ENCODE data around the gene COPS8. TPM values are rescaled to one million over a fixed set of nuclear protein-coding genes. Genes with fewer than 3 reads are reported as not detected.

The COPS8 gene
- total RNA-seq, 1 experiment from 2014 or later, result 280 TPM

DNA sequence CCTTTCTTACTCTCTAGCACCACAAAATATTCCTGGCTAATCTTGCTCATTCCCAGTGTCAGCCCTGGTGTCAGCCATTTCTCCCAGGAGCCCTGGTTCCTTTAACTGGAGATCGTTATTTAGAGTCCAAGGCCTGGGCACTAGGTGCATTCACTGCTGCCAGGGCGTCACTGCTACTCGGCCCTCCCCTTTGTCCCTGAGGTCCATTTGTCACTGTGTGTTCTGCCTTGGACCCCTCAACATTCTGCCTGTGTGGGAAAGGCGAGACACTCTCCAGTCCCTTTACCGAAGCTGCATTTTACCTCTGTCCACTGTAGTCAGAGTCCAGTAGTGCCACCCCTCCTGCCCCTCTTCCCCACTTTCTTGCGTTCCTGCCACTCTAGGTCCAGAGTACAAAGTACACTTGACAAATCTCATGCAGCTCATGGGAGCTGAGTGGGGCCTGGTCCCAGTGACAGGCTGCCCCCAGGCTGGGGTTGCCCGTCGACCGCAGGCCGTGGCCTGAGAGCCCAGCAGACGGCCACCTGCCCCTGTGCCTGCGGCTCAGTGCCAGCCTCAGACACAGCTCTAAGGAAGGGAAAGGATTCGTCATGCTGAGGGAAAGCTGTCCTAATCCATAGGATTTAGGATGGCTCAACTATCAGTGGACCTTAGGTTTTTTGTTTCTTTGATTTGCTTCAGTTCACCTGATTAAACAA is 52.1 kb downstream of the COPS8 start:
- DNase-seq (ENCODE audit: low read depth in 1 of 2, low spot score in 2 of 2), result peak in 1 of 2 experiments; percentile 22
- no peak overlapping the region for H3K4me3 ChIP-seq
- H3K9me3 ChIP-seq (replicated peaks), result no peaks in the 10 kb centered on the region
- H3K27me3 ChIP-seq (replicated peaks), result no peaks in the 10 kb centered on the region
- H3K4me1 ChIP-seq (replicated peaks), result no peaks in the 10 kb centered on the region
- H3K36me3 ChIP-seq, result no peaks in the 10 kb centered on the region
- H3K27ac ChIP-seq, result no peak overlapping the region

DNA sequence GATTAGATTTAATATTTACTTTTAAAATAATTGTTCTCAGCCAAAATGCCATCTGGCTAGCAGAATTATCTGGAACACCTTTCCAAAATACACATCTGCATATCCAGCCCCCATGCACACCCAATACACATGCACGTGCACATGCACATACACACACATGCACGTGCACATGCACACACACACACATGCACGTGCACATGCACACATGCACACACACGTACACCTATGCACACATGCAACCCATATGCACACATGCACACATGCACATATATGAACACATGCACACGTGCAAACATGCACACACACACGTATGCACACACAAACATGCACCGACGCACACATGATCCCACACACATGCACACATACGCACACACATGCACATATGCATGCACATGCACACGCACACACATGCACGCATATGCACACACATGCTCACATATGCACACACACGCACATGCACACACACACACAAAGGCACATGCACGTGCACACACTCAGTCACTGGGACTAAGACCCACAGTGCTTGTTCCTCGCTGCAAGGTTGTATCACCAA is 53.5 kb downstream of the COPS8 start:
- H3K36me3 ChIP-seq, result no peaks in the 10 kb centered on the region
- H3K27me3 ChIP-seq (replicated peaks), result no peaks in the 10 kb centered on the region
- no peaks in the 10 kb centered on the region for H3K4me1 ChIP-seq (replicated peaks)
- H3K27ac ChIP-seq, result no peak overlapping the region
- no peak overlapping the region for H3K4me3 ChIP-seq
- no peaks in the 10 kb centered on the region for H3K9me3 ChIP-seq (replicated peaks)
- DNase-seq (ENCODE audit: low read depth in 1 of 2, low spot score in 2 of 2), result no peak

DNA sequence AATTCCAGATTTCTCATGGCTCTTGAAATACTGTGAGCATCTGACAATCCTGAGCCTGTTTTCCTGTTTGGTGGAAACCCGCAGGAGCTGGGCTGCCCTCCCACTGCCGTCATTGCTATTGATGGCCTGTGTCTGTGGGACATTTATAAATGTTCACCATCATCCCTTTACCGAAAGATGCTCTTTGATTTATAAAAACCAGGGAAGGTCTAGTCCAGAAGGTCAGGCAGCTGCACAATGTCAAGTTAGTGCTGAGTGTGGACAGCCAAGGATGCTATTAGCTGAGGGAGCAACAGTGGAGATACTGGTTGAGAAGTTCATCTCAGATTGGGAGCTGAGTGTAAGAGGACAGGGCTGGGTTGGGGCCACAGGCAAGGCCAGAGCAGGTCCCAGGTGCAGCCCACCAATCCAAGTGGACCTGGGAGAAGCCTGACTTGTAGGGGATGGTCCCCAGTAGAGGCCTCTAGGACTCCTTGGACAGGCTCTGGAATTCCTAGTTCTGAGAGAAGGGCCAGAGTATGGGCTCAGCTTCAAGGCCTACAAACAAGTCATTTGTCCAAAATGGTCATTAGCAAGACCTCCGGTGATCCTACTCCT is 55.1 kb downstream of the COPS8 start:
- Histone ChIP-seq H3K27me3 (replicated peaks) (no peaks in the 10 kb centered on the region), H3K9me3 (replicated peaks) (no peaks in the 10 kb centered on the region), H3K36me3 (no peaks in the 10 kb centered on the region), H3K27ac (no peak overlapping the region), H3K4me1 (replicated peaks) (no peaks in the 10 kb centered on the region), H3K4me3 (no peak overlapping the region)
- DNase-seq (ENCODE audit: low read depth in 1 of 2, low spot score in 2 of 2), result peak in 1 of 2 experiments; percentile 14

DNA sequence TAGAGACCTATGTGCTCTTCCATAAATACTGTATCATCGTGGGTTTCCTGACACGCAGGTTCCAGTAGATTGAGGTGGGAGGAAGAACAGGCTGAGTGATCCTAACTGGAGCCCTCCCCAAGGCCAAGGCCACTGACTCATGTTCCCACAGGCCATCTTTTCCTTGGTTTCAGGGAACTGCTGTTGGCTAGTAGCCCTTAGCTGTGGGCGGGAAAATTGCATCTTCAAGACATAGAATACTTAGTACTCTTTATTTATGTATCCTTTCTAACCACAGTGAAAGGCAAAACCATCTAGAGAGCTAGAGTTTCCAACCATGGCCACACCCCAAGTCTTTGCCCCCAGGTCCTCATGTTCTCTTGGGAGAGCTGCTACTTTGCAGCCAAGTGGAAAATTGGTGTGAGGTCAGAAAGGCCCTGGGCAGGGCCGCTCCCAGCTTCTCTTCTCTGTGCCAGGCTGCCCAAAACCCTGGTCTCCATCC is 55.9 kb downstream of the COPS8 start:
- no peaks in the 10 kb centered on the region for H3K27me3 ChIP-seq (replicated peaks)
- no peaks in the 10 kb centered on the region for H3K4me1 ChIP-seq (replicated peaks)
- no peak overlapping the region for H3K27ac ChIP-seq
- H3K36me3 ChIP-seq, result no peaks in the 10 kb centered on the region
- no peaks in the 10 kb centered on the region; the same call in 1 of the 2 replicates for H3K9me3 ChIP-seq (replicated peaks)
- H3K4me3 ChIP-seq, result no peak overlapping the region
- DNase-seq (ENCODE audit: low read depth in 1 of 2, low spot score in 2 of 2), result peak in 1 of 2 experiments; percentile 18

DNA sequence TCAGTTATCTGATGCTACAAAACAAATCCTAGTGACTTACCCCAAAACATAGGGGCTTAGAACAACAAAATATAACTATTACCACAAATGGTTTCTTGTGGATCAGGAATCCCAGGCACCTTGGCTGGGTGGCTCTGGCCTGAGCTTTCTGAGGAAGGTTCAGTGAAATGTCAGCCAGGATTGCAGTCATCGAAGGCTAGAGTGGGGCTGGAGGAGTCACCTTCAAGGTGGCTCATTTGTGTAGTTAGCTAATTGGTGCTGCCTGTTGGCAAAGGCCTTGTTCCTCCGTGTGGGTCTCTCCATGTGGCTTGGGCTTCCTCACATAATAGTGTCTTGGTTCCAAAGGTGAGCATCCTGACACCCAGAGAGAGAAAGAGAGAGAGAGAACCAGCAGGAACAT is 57.4 kb downstream of the COPS8 start:
- no peak overlapping the region for H3K4me3 ChIP-seq
- H3K9me3 ChIP-seq (replicated peaks), result peaks cover 10% of the 10 kb centered on the region
- no peaks in the 10 kb centered on the region for H3K4me1 ChIP-seq (replicated peaks)
- H3K27me3 ChIP-seq (replicated peaks), result no peaks in the 10 kb centered on the region
- no peak overlapping the region for H3K27ac ChIP-seq
- no peaks in the 10 kb centered on the region for H3K36me3 ChIP-seq
- no peak for DNase-seq (ENCODE audit: low read depth in 1 of 2, low spot score in 2 of 2)

DNA sequence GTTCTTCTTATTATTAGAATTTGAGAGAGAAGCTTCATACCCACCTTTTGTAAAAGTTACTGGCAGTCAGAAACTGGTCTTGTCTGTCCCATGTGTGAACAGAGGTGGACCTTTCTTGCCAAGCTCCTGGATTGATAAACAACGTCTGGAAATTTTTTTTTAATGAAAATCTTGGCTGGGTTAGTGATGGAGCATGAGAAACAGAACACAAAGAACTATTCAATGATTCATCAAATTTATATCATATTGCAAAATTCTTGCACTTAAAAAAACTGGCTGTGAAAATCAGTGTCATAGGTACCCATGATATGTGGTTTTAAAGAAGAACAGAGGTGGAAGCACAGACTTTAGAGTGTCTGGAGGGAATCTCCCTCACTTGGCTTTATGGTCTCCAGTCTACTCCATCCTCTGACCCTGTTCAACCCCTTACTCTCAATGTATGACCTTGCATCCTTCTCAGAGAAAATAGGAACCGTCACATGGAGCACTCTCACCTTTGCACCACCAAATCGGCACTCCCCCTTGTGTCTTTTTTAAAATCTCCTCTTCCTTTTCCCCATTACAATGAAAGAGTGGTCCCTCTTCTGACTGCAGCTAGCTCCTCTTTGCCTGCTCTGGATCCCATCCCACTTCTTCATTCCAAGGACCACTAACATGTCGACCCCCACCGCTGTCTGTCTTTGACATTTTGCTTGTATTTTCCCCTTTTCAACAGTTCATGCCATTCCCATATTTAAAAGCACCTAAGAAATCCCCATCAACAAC is 58.2 kb downstream of the COPS8 start:
- peak in 1 of 2 experiments; percentile 22 for DNase-seq (ENCODE audit: low read depth in 1 of 2, low spot score in 2 of 2)
- Histone ChIP-seq H3K4me1 (replicated peaks) (no peaks in the 10 kb centered on the region), H3K27ac (no peak overlapping the region), H3K4me3 (no peak overlapping the region), H3K9me3 (replicated peaks) (peaks cover 14% of the 10 kb centered on the region), H3K27me3 (replicated peaks) (no peaks in the 10 kb centered on the region), H3K36me3 (no peaks in the 10 kb centered on the region)

DNA sequence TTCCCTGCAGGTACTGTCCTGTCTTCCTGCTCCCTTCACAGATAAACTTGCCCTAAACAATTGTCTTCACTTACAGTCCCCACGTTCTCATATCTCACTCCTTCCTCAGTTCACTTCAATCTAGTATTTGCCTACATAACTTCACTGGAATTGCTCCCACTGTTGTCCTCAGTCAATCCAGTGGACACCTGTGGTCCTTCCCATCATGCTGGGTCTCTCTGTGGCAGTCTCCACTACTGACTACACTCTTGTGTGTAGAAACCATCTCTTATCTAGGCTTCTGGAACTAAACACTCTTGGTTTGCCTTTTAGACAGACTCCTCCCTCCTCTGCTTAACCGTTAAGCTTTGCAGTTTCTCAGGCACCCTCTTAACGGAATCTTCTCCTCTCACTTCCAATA is 58.8 kb downstream of the COPS8 start:
- Histone ChIP-seq H3K9me3 (replicated peaks) (peaks cover 14% of the 10 kb centered on the region), H3K36me3 (no peaks in the 10 kb centered on the region), H3K27ac (no peak overlapping the region), H3K4me3 (no peak overlapping the region), H3K27me3 (replicated peaks) (no peaks in the 10 kb centered on the region), H3K4me1 (replicated peaks) (no peaks in the 10 kb centered on the region)
- DNase-seq (ENCODE audit: low read depth in 1 of 2, low spot score in 2 of 2), result no peak

DNA sequence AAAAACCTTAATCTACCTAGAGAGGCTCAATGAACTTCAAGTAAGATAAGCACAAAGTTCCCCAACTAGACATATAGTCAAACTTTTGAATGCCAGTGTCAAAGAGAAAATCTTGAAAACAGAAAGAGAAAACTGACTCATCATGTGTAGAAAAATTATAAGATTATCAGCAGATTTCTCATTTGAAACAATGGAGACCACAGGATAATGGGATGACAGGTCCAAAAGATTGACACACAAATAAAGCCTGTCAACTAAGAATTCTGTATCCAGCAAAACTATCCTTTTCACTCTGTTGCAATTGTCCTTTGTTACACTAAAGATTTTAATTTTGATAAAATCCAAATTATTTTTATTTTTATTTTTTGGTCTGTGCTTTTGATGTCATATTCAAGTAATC is 61.6 kb downstream of the COPS8 start:
- Histone ChIP-seq H3K4me1 (replicated peaks) (no peaks in the 10 kb centered on the region), H3K27ac (no peak overlapping the region), H3K4me3 (no peak overlapping the region), H3K36me3 (no peaks in the 10 kb centered on the region), H3K9me3 (replicated peaks) (peaks cover 14% of the 10 kb centered on the region), H3K27me3 (replicated peaks) (no peaks in the 10 kb centered on the region)
- DNase-seq (ENCODE audit: low read depth in 1 of 2, low spot score in 2 of 2), result no peak

DNA sequence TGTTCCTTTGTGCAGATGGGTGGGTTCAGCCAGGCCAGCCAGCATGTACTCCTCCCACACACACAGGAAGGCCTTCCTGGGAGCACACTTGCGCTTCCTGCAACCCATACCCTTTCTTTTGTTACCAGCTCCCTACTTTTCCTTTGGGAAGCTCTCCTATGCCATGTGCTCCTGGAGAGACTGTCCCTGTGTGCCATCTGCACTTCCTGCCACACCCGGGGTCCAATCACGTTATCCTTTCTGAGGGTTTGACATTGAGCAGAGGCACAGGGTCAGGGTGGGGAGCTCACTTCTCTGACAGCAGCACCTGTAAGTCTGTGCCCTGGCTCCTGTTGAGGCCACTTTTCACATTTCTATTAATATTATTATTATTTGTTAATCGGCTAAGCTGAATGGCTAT is 62.9 kb downstream of the COPS8 start:
- no peaks in the 10 kb centered on the region for H3K36me3 ChIP-seq
- no peaks in the 10 kb centered on the region for H3K27me3 ChIP-seq (replicated peaks)
- H3K9me3 ChIP-seq (replicated peaks), result peaks cover 14% of the 10 kb centered on the region
- H3K4me1 ChIP-seq (replicated peaks), result no peaks in the 10 kb centered on the region
- no peak overlapping the region for H3K4me3 ChIP-seq
- DNase-seq (ENCODE audit: low read depth in 1 of 2, low spot score in 2 of 2), result peak in 1 of 2 experiments; percentile 14
- no peak overlapping the region for H3K27ac ChIP-seq

DNA sequence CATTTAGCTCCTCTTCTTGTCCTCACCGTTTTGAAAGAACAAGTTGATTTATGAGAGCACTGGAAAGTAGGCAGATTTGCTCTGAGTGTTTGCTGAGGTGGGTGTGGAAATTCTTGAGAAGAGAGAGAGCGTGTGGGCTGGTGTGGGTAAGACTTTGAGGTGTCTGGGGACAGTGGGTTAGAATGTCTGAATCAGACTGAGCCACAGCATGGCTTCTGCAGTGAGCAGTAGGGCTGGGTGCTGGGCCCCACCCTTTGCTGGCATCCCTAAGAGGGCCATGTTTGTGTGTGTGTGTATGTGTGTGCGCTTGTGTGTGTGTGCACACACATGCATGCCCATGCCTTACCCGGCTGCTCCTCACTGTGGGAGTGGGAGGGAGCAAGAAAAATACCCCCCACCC is 63.7 kb downstream of the COPS8 start:
- Histone ChIP-seq H3K27me3 (replicated peaks) (no peaks in the 10 kb centered on the region), H3K27ac (no peak overlapping the region), H3K4me1 (replicated peaks) (no peaks in the 10 kb centered on the region), H3K36me3 (no peaks in the 10 kb centered on the region), H3K4me3 (no peak overlapping the region), H3K9me3 (replicated peaks) (peaks cover 14% of the 10 kb centered on the region)
- DNase-seq (ENCODE audit: low read depth in 1 of 2, low spot score in 2 of 2), result no peak

All from SJSA1 (cell line).